GM23338 (cell line): ENCODE data around the gene SMOC2. TPM values are rescaled to one million over a fixed set of nuclear protein-coding genes. Genes with fewer than 3 reads are reported as not detected.

Source experiments
- ATAC-seq: fragments of 200-7000 bp; cut with Tn5 transposase; 3 replicates; pipeline ENCODE4 v1.9.1; 2020
- DNase-seq: peaks from one replicate; pipeline ENCODE4 v3.0.0-alpha.2; 2015; ENCODE audit warnings: low spot score
- H2AFZ ChIP-seq: fragments of 200-600 bp; sonication (generic); 2 replicates; pipeline ENCODE4 v1.8.0; 2016; ENCODE audit warnings: antibody characterized with exemption, mild to moderate bottlenecking, moderate library complexity
- H3F3A ChIP-seq: fragments of 200-600 bp; sonication (generic); replicated peaks from 2 replicates; pipeline ENCODE4 v1.8.0; 2017; ENCODE audit warnings: antibody characterized with exemption, mixed run types, low read depth
- H3K27ac ChIP-seq: fragments of 200-600 bp; sonication (generic); 2 replicates; pipeline ENCODE4 v1.6.1; 2016; ENCODE audit warnings: low read depth
- H3K27me3 ChIP-seq: fragments of 200-600 bp; sonication (generic); 2 replicates; pipeline ENCODE4 v1.8.0; 2016; ENCODE audit warnings: mild to moderate bottlenecking, mixed run types, moderate library complexity; ENCODE audit not compliant: insufficient read depth
- H3K36me3 ChIP-seq: fragments of 200-600 bp; sonication (generic); 2 replicates; pipeline ENCODE4 v1.8.0; 2016; ENCODE audit warnings: mild to moderate bottlenecking; ENCODE audit not compliant: insufficient read depth
- H3K4me1 ChIP-seq: fragments of 200-600 bp; sonication (generic); 2 replicates; pipeline ENCODE4 v1.8.0; 2016; ENCODE audit warnings: mild to moderate bottlenecking, moderate library complexity; ENCODE audit not compliant: insufficient read depth
- H3K4me2 ChIP-seq: fragments of 200-600 bp; sonication (generic); 2 replicates; pipeline ENCODE4 v1.7.1; 2017; ENCODE audit warnings: mixed run types
- H3K4me3 ChIP-seq: fragments of 200-600 bp; sonication (generic); 2 replicates; pipeline ENCODE4 v1.6.1; 2016; ENCODE audit warnings: mixed run types
- H3K79me2 ChIP-seq: fragments of 200-600 bp; sonication (generic); replicated peaks from 2 replicates; pipeline ENCODE4 v1.8.0; 2017; ENCODE audit warnings: mild to moderate bottlenecking; ENCODE audit not compliant: insufficient read depth
- H3K9me2 ChIP-seq: fragments of 200-600 bp; sonication (generic); 2 replicates; pipeline ENCODE4 v1.8.0; 2017; ENCODE audit not compliant: insufficient read depth
- H4K20me1 ChIP-seq: fragments of 200-600 bp; sonication (generic); replicated peaks from 2 replicates; pipeline ENCODE4 v1.8.0; 2017; ENCODE audit warnings: mild to moderate bottlenecking; ENCODE audit not compliant: insufficient read depth
- H3K27ac Mint-ChIP-seq: 2 replicates; pipeline ENCODE4 v1.8.0; 2020; ENCODE audit warnings: inconsistent platforms, mild to moderate bottlenecking, moderate library complexity, mixed read lengths
- H3K27me3 Mint-ChIP-seq: 3 replicates; pipeline ENCODE4 v1.8.0; 2022; ENCODE audit warnings: low read depth, mild to moderate bottlenecking, moderate library complexity, mixed read lengths, inconsistent platforms; ENCODE audit not compliant: insufficient read depth, poor library complexity
- H3K36me3 Mint-ChIP-seq: 3 replicates; pipeline ENCODE4 v1.8.0; 2021; ENCODE audit warnings: low read depth, mild to moderate bottlenecking, inconsistent platforms, moderate library complexity, mixed read lengths
- H3K4me1 Mint-ChIP-seq: 3 replicates; pipeline ENCODE4 v1.8.0; 2020; ENCODE audit warnings: mild to moderate bottlenecking, inconsistent platforms, mixed read lengths
- H3K4me3 Mint-ChIP-seq: 3 replicates; pipeline ENCODE4 v1.8.0; 2021; ENCODE audit warnings: moderate library complexity, mild to moderate bottlenecking, inconsistent platforms, mixed read lengths
- H3K9me3 Mint-ChIP-seq: 3 replicates; pipeline ENCODE4 v1.8.0; 2020; ENCODE audit warnings: moderate library complexity, mild to moderate bottlenecking, inconsistent platforms, mixed read lengths
- CREB1 ChIP-seq: fragments of 250-450 bp; sonication (Bioruptor Pico); IDR thresholded peaks from 2 replicates; pipeline ENCODE4 v1.5.0; 2020; ENCODE audit warnings: low read depth, mild to moderate bottlenecking, moderate library complexity
- EZH2 ChIP-seq: fragments of 200-600 bp; sonication (generic); IDR thresholded peaks from one replicate; pipeline ENCODE4 v1.8.0; 2017; ENCODE audit warnings: antibody characterized with exemption, mild to moderate bottlenecking, low read depth; ENCODE audit not compliant: unreplicated experiment
- EZH2phosphoT487 ChIP-seq: fragments of 200-600 bp; sonication (generic); IDR thresholded peaks from one replicate; pipeline ENCODE4 v1.8.1; 2018; ENCODE audit warnings: antibody characterized with exemption; ENCODE audit not compliant: unreplicated experiment
- ZNF114 ChIP-seq: fragments of 250-450 bp; sonication (Bioruptor Pico); IDR thresholded peaks from 2 replicates; pipeline ENCODE4 v1.5.0; 2020; ENCODE audit warnings: mild to moderate bottlenecking, moderate library complexity
- ZNF331 ChIP-seq: fragments of 250-450 bp; sonication (Bioruptor Pico); IDR thresholded peaks from 2 replicates; pipeline ENCODE4 v1.5.0; 2020; ENCODE audit warnings: low read depth, mild to moderate bottlenecking, moderate library complexity
- polyA plus RNA-seq: library from polyadenylated mRNA; unstranded; fragments of >200 nt; fragmentation: Nextera tagmentation; extraction: Ambion mirVana; gene quantifications from 2 replicates; pipeline ENCODE4 v1.2.1, GENCODE V29; 2016
- total RNA-seq: library from RNA; depleted of rRNA; stranded (reverse); fragments of >200 nt; shearing (Covaris generic); gene quantifications from 2 replicates; pipeline ENCODE4 v1.2.3, GENCODE V29; 2014
- TF ChIP-seq, protein P1 (sequence below): fragments of 250-450 bp; sonication (Bioruptor Pico); IDR thresholded peaks from 2 replicates; pipeline ENCODE4 v1.5.0; 2020; ENCODE audit warnings: mild to moderate bottlenecking, moderate library complexity
- TF ChIP-seq, protein P2 (sequence below), 2 experiments: fragments of 200-600 bp in 1 of 2; sonication (generic) in 1 of 2; conservative IDR thresholded peaks; 2 replicates each; pipeline versions ENCODE4 v1.5.1 to v1.6.1; 2016 to 2017; ENCODE audit warnings: antibody characterized with exemption in 2 of 2, low read depth in 2 of 2, mild to moderate bottlenecking in 2 of 2, moderate library complexity in 1 of 2

The SMOC2 gene
- total and polyA plus RNA-seq, 2 experiments from 2014 or later: 4.3 to 6.5 TPM

DNA sequence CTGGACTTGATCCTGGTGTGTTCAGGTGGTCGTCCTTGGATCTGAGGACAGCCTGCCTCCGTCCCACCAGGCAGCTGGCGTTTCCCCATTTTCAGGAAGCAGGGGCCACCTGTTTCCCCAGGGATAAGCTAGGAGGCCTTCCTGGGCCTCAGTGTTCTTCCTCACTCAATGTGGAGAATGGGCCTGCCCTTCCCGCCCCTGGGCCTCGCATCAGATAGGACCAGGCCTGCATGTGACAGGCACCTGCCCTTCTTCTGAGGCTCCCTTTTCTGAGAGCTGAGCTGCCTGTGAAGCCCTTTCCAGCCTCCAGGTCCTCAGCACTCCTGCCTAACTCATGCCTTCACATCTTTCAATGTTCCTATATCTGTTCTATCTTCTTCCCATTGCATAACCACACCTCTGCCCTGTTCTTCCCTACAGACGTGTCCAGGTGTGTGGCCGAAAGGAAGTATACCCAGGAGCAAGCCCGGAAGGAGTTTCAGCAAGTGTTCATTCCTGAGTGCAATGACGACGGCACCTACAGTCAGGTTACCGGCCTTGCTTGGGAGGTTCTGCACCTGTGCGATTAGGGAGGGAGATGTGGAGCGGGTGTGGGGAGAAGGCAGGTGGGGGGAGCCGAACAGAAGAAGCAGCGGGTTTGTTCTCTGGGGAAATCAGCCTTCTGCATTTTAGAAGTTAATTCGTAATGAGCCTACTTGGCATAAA, 85.1 kb downstream of the SMOC2 start (continued):
- TF ChIP-seq, protein P1, sequence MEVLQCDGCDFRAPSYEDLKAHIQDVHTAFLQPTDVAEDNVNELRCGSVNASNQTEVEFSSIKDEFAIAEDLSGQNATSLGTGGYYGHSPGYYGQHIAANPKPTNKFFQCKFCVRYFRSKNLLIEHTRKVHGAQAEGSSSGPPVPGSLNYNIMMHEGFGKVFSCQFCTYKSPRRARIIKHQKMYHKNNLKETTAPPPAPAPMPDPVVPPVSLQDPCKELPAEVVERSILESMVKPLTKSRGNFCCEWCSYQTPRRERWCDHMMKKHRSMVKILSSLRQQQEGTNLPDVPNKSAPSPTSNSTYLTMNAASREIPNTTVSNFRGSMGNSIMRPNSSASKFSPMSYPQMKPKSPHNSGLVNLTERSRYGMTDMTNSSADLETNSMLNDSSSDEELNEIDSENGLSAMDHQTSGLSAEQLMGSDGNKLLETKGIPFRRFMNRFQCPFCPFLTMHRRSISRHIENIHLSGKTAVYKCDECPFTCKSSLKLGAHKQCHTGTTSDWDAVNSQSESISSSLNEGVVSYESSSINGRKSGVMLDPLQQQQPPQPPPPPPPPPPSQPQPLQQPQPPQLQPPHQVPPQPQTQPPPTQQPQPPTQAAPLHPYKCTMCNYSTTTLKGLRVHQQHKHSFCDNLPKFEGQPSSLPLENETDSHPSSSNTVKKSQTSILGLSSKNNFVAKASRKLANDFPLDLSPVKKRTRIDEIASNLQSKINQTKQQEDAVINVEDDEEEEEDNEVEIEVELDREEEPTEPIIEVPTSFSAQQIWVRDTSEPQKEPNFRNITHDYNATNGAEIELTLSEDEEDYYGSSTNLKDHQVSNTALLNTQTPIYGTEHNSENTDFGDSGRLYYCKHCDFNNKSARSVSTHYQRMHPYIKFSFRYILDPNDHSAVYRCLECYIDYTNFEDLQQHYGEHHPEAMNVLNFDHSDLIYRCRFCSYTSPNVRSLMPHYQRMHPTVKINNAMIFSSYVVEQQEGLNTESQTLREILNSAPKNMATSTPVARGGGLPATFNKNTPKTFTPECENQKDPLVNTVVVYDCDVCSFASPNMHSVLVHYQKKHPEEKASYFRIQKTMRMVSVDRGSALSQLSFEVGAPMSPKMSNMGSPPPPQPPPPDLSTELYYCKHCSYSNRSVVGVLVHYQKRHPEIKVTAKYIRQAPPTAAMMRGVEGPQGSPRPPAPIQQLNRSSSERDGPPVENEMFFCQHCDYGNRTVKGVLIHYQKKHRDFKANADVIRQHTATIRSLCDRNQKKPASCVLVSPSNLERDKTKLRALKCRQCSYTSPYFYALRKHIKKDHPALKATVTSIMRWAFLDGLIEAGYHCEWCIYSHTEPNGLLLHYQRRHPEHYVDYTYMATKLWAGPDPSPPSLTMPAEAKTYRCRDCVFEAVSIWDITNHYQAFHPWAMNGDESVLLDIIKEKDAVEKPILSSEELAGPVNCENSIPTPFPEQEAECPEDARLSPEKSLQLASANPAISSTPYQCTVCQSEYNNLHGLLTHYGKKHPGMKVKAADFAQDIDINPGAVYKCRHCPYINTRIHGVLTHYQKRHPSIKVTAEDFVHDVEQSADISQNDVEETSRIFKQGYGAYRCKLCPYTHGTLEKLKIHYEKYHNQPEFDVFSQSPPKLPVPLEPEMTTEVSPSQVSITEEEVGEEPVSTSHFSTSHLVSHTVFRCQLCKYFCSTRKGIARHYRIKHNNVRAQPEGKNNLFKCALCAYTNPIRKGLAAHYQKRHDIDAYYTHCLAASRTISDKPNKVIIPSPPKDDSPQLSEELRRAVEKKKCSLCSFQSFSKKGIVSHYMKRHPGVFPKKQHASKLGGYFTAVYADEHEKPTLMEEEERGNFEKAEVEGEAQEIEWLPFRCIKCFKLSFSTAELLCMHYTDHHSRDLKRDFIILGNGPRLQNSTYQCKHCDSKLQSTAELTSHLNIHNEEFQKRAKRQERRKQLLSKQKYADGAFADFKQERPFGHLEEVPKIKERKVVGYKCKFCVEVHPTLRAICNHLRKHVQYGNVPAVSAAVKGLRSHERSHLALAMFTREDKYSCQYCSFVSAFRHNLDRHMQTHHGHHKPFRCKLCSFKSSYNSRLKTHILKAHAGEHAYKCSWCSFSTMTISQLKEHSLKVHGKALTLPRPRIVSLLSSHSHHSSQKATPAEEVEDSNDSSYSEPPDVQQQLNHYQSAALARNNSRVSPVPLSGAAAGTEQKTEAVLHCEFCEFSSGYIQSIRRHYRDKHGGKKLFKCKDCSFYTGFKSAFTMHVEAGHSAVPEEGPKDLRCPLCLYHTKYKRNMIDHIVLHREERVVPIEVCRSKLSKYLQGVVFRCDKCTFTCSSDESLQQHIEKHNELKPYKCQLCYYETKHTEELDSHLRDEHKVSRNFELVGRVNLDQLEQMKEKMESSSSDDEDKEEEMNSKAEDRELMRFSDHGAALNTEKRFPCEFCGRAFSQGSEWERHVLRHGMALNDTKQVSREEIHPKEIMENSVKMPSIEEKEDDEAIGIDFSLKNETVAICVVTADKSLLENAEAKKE (CRISPR knock-in tag): no peak

DNA sequence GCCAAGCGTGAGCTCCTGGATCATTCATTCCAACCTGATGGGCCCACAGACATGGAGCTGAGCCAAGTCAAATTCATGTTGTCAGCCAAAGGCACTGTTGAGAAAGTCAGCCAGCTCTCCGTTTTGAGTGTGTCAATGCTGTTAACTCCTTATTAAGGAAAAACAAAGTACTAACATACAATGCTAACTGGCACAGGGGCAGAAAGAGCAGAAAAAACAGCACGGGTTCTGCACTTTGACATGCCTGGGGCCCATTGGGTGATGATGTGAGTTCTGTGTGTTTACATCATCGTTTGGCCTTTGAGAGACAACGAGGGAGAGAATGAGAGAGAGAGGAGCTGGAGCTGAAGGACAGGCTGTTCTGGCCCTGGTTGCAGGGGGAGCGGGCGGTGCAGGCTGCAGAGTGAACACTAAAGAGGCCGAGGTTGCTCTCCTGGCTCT, 85.9 kb downstream of the SMOC2 start:
- Mint-ChIP-seq H3K27ac (no peak overlapping the region), H3K27me3 (peaks cover 4% of the 10 kb centered on the region), H3K36me3 (no peaks in the 10 kb centered on the region), H3K9me3 (no peaks in the 10 kb centered on the region), H3K4me3 (no peak overlapping the region), H3K4me1 (peaks cover 9% of the 10 kb centered on the region; the same call in 2 of the 3 replicates)
- no peaks in the 10 kb centered on the region for H3K9me2 ChIP-seq
- no peaks in the 10 kb centered on the region for H3K36me3 ChIP-seq
- no peak overlapping the region for H3K27ac ChIP-seq
- DNase-seq (no peak), ATAC-seq (no peak)
- H3F3A ChIP-seq: no peaks in the 10 kb centered on the region
- no peak overlapping the region for H3K4me2 ChIP-seq
- no peaks in the 10 kb centered on the region for H3K27me3 ChIP-seq
- no peak overlapping the region for H2AFZ ChIP-seq
- H3K4me3 ChIP-seq: no peak overlapping the region
- no peaks in the 10 kb centered on the region for H3K79me2 ChIP-seq
- no peaks in the 10 kb centered on the region for H4K20me1 ChIP-seq
- H3K4me1 ChIP-seq: no peaks in the 10 kb centered on the region
- TF ChIP-seq CREB1 (CRISPR knock-in tag): no peak
- no peak for TF ChIP-seq ZNF331 (CRISPR knock-in tag)
- no peak for TF ChIP-seq EZH2
- TF ChIP-seq, protein P2, sequence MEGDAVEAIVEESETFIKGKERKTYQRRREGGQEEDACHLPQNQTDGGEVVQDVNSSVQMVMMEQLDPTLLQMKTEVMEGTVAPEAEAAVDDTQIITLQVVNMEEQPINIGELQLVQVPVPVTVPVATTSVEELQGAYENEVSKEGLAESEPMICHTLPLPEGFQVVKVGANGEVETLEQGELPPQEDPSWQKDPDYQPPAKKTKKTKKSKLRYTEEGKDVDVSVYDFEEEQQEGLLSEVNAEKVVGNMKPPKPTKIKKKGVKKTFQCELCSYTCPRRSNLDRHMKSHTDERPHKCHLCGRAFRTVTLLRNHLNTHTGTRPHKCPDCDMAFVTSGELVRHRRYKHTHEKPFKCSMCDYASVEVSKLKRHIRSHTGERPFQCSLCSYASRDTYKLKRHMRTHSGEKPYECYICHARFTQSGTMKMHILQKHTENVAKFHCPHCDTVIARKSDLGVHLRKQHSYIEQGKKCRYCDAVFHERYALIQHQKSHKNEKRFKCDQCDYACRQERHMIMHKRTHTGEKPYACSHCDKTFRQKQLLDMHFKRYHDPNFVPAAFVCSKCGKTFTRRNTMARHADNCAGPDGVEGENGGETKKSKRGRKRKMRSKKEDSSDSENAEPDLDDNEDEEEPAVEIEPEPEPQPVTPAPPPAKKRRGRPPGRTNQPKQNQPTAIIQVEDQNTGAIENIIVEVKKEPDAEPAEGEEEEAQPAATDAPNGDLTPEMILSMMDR (conservative IDR thresholded peaks at IDR 0.05; ENCODE audit: low read depth in 2 of 2): no peak
- TF ChIP-seq EZH2phosphoT487: no peak
- no peak for TF ChIP-seq ZNF114
- TF ChIP-seq, protein P1 (CRISPR knock-in tag): no peak
